ENCODE measurements around the gene HERPUD1.
A peak's percentile ranks its signal among the peaks of the same experiment; 100 is the strongest.
"Not testable (repeated sequence)": the region's sequence is repeated elsewhere in the genome, so short reads cannot be mapped to it uniquely, and the experiment has no call there.

The HERPUD1 gene

DNA sequence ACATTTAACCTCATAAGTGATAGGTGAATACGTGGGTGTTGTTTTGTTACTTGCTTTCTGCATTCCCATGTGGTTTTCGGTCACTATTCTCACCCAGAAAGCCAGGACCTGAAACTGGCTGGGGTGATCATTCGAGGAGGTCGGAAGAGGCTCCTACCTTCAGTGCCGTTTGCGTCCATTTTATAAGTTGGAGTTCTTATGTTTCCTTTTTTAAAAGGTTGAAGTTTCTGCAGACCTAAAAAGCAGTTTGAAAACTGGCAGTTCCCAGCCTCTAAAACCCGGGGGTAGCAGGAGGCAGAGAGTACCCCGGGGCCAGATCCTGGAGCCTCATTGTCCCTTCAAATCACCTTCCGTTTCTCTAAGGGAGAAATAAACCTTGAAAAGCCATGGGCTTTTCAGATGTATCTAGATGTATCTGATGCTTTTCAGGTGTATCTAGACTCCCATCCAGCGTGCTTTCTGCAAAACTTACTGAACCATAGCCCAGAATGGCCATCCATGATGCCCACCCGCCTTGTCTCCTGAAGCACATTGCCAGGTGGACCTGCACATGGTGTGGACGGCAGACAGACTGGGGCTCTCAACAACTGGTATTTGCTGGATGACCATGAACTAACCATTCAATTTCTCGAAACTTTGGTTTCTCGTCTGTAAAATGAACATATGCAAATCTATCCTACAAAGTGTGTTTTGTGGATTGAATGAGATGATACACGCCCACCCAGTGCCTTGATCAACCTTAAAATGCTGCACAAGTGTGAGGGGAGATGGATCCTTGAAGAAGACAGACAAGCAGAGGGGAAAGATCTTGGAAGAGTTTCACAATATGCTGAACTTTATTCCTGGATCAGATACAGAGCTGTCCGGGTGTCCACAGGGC lies 58.7 kb downstream of the HERPUD1 start:
- TF ChIP-seq, protein P1, sequence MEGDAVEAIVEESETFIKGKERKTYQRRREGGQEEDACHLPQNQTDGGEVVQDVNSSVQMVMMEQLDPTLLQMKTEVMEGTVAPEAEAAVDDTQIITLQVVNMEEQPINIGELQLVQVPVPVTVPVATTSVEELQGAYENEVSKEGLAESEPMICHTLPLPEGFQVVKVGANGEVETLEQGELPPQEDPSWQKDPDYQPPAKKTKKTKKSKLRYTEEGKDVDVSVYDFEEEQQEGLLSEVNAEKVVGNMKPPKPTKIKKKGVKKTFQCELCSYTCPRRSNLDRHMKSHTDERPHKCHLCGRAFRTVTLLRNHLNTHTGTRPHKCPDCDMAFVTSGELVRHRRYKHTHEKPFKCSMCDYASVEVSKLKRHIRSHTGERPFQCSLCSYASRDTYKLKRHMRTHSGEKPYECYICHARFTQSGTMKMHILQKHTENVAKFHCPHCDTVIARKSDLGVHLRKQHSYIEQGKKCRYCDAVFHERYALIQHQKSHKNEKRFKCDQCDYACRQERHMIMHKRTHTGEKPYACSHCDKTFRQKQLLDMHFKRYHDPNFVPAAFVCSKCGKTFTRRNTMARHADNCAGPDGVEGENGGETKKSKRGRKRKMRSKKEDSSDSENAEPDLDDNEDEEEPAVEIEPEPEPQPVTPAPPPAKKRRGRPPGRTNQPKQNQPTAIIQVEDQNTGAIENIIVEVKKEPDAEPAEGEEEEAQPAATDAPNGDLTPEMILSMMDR (IDR thresholded peaks at IDR 0.05; ENCODE audit: low read length, missing control alignments) = no peak
- no peak for DNase-seq (ENCODE audit: low read depth)
- peak overlapping the region; percentile 79 for H3K4me3 ChIP-seq (replicated peaks; ENCODE audit: low read depth, low read length)

DNA sequence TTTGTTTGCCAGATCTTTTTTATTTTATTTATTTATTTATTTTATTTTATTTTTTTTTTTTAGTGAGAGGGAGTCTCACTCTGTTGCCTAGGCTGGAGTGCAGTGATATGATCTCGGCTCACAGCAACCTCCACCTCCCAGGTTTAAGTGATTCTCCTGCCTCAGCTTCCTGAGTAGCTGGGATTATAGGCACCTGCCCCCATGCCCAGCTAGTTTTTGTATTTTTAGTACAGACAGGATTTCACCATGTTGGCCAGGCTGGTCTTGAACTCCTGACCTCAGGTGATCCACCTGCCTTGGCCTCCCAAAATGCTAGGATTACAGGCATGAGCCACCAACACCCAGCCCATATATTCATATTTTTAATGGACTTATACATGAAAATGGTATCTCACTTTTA lies 60.5 kb downstream of the HERPUD1 start:
- DNase-seq (ENCODE audit: low read depth); H3K4me3 ChIP-seq (replicated peaks; ENCODE audit: low read depth, low read length): not testable (repeated sequence)

DNA sequence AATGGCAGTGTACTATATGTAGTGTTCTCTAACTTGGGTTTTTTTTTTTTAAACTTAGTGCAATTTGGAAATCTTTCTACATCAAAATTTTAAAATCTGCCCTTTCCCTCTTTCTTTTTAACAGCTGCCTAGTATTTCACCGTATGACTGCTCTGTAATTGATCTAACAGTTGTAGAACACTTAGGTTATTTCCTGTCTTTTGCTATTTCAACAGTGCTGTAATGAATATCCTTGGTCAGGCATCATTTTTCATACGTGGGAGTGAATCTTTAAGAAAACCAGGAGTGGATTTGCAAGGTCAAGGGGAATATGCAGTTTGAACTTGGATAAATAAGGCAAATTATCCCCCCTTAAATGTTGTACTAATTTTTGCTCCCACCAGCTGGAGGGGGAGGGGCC lies 61.3 kb downstream of the HERPUD1 start:
- H3K4me3 ChIP-seq (replicated peaks; ENCODE audit: low read depth, low read length) = no peak overlapping the region
- DNase-seq (ENCODE audit: low read depth) = peak; percentile 37
- TF ChIP-seq, protein P1 (IDR thresholded peaks at IDR 0.05; ENCODE audit: low read length, missing control alignments) = no peak

DNA sequence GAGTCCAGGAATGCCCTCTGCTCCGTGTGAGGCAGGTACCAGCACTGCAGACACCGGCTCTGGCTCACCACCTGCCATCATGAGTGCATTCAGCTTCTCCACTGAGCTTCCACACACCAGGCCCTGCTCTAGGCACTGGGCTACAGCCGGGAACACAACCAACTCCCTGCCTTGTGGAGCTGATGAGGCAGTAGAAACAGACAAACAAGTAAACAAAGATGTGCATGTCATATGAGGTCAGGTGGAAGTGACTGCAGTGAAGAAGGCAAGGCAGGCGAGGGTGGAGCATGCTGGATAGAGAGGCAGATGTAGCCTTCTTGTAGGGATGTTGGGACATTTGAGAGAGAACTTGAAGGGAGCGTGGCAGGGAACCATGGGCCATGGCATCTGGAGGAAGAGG lies 62.4 kb downstream of the HERPUD1 start:
- TF ChIP-seq, protein P1 (IDR thresholded peaks at IDR 0.05; ENCODE audit: low read length, missing control alignments) = no peak
- no peak for DNase-seq (ENCODE audit: low read depth)
- H3K4me3 ChIP-seq (replicated peaks; ENCODE audit: low read depth, low read length) = no peak overlapping the region
